Ascending aorta (tissue), 2 donors: ENCODE results near the gene LBP. TPM values are rescaled to one million over a fixed set of nuclear protein-coding genes. Genes with fewer than 3 reads are reported as not detected.
A peak's percentile ranks its signal among the peaks of the same experiment; 100 is the strongest.

Experiments used
- DNase-seq, 2 donors: peaks; one replicate each; pipeline ENCODE4 v3.0.0-alpha.2; 2019; ENCODE audit warnings: low spot score in 2 of 2
- H3K27ac ChIP-seq, 2 donors: fragments of 200-600 bp; sonication (generic); one replicate each; pipeline ENCODE4 v1.5.1; 2016 to 2017; ENCODE audit warnings: mild to moderate bottlenecking in 1 of 2
- H3K27me3 ChIP-seq: fragments of 200-600 bp; sonication (generic); one replicate; pipeline ENCODE4 v1.5.1; 2017
- H3K36me3 ChIP-seq, 2 donors: fragments of 200-600 bp; sonication (generic); one replicate each; pipeline ENCODE4 v1.5.1; 2016
- H3K4me1 ChIP-seq, 2 donors: fragments of 200-600 bp; sonication (generic); one replicate each; pipeline ENCODE4 v1.5.1; 2016 to 2017; ENCODE audit warnings: mild to moderate bottlenecking in 1 of 2
- H3K4me3 ChIP-seq, 2 donors: fragments of 200-600 bp; sonication (generic); one replicate each; pipeline ENCODE4 v1.5.1; 2016 to 2017; ENCODE audit warnings: mild to moderate bottlenecking in 1 of 2
- H3K9me3 ChIP-seq, 2 donors: fragments of 200-600 bp; sonication (generic); one replicate each; pipeline ENCODE4 v1.5.1; 2016
- CTCF ChIP-seq, 3 experiments: fragments of 200-600 bp in 2 of 3; fragments of 450-650 bp in 1 of 3; sonication (generic) in 2 of 3; IDR thresholded peaks; one replicate each; pipeline ENCODE4 v1.5.1; 2016 to 2019; ENCODE audit warnings: antibody characterized with exemption in 3 of 3, mild to moderate bottlenecking in 1 of 3, moderate library complexity in 1 of 3
- intact Hi-C: fragments of 100-400 bp; cut with DNase I; formaldehyde crosslinking; loops from one replicate; pipeline ENCODE4 v1.15.1; 2023
- total RNA-seq: library from RNA; depleted of rRNA; stranded (reverse); fragments of >200 nt; gene quantifications from one replicate; pipeline ENCODE4 v1.1.0, GENCODE V29; 2016

LBP gene, protein sequence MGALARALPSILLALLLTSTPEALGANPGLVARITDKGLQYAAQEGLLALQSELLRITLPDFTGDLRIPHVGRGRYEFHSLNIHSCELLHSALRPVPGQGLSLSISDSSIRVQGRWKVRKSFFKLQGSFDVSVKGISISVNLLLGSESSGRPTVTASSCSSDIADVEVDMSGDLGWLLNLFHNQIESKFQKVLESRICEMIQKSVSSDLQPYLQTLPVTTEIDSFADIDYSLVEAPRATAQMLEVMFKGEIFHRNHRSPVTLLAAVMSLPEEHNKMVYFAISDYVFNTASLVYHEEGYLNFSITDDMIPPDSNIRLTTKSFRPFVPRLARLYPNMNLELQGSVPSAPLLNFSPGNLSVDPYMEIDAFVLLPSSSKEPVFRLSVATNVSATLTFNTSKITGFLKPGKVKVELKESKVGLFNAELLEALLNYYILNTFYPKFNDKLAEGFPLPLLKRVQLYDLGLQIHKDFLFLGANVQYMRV
- 18.8 TPM for total RNA-seq

DNA sequence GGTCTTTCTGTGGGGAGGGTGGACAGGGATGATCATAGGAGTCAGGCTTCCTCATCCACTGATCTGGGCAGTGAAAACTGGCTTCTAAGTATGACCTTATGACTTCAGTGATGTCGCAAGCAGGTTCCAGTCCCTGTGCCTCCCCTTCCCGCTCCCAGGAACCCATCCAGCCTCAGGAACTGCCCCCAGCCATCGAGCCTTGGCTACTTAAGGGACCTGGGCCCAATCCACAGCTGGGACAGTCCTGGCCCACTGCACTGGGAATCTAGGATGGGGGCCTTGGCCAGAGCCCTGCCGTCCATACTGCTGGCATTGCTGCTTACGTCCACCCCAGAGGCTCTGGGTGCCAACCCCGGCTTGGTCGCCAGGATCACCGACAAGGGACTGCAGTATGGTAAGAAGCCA lies at the start of gene LBP:
TSS of gene LBP (plus strand) at position 236 of the 405 bp plus-strand sequence. CDS start at position 271, 35 bp downstream.
- no peaks in the 10 kb centered on the region for H3K4me1 ChIP-seq
- DNase-seq, result no peak
- H3K36me3 ChIP-seq, result no peaks in the 10 kb centered on the region
- no peaks in the 10 kb centered on the region for H3K27me3 ChIP-seq
- intact Hi-C loops, result no loop called here
- TF ChIP-seq CTCF (IDR thresholded peaks at IDR 0.05), result no peak
- H3K27ac ChIP-seq, result no peak within 1 kb of the TSS
- no peak within 1 kb of the TSS for H3K4me3 ChIP-seq
- H3K9me3 ChIP-seq, result no peaks in the 10 kb centered on the region

DNA sequence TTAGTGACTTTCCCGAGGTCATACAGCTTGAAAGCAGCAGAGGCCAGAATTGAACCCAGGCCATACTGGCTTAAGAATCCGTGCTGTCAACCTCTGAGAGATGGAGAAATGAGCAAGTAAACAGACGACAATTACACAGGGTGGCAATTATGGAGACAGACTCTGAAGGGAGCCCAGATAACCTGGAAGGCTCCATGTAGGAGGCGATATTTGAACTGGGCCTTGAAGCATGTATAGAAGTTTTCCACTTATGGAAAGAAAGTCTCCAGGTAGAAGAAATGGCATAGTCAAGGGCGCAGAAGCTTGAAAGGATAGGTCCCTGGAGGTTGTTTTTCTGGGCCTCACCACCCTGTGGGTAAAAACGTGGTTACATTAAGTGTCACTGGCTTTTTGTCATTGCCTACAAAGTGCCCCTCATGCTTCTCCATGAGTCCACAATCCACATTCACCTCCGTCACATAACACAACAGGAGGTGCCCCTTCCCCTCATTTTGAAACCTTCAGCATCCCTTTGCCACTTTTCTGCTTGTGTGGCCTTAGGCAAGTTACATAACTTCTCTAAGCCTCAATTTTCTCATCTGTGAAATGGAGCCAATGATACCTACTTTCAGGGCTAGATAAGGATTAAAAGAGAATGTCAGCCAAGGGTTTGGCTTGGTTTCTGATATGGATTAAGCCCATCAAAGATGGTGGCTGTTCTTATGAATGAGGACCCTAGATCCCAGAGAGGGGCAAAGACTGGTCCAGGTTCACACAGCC lies 48.2 kb upstream of the LBP start:
- peaks cover 5 to 10% of the 10 kb centered on the region in 2 donors for H3K4me1 ChIP-seq
- no peak for TF ChIP-seq CTCF (IDR thresholded peaks at IDR 0.05)
- intact Hi-C loops, result loop anchor here (5.0 to 10.0 kb wide), 2 partner anchors 51 to 243 kb away; no protein-coding TSS in a partner anchor
- no peaks in the 10 kb centered on the region for H3K36me3 ChIP-seq
- peak overlapping the region in 1 of 2 donors; percentile 29 for H3K4me3 ChIP-seq
- peak overlapping the region; percentile 84 to 88 for H3K27ac ChIP-seq
- H3K27me3 ChIP-seq, result no peaks in the 10 kb centered on the region
- no peak for DNase-seq
- no peaks in the 10 kb centered on the region for H3K9me3 ChIP-seq

- intact Hi-C loops, result loop anchor here (5.0 to 10.0 kb wide), 2 partner anchors 52 to 244 kb away; no protein-coding TSS in a partner anchor
- peak overlapping the region; percentile 84 to 88 for H3K27ac ChIP-seq
- H3K27me3 ChIP-seq, result no peaks in the 10 kb centered on the region
- no peaks in the 10 kb centered on the region for H3K9me3 ChIP-seq
- H3K36me3 ChIP-seq, result no peaks in the 10 kb centered on the region
- DNase-seq, result peak; percentile 60 to 93
- H3K4me1 ChIP-seq, result peaks cover 5 to 10% of the 10 kb centered on the region in 2 donors
- H3K4me3 ChIP-seq, result peak overlapping the region in 1 of 2 donors; percentile 29
- no peak for TF ChIP-seq CTCF (IDR thresholded peaks at IDR 0.05)
These were observed 47.5 kb upstream of the LBP start for GRCh38 chr20:38298768-38299288.

- TF ChIP-seq CTCF (IDR thresholded peaks at IDR 0.05), result no peak
- intact Hi-C loops, result loop anchor here (5.0 to 10.0 kb wide), 2 partner anchors 53 to 245 kb away; no protein-coding TSS in a partner anchor
- no peaks in the 10 kb centered on the region for H3K27me3 ChIP-seq
- no peaks in the 10 kb centered on the region for H3K9me3 ChIP-seq
- H3K36me3 ChIP-seq, result no peaks in the 10 kb centered on the region
- peak overlapping the region; percentile 25 to 88 for H3K27ac ChIP-seq
- H3K4me3 ChIP-seq, result no peak overlapping the region
- H3K4me1 ChIP-seq, result peaks cover 5 to 10% of the 10 kb centered on the region in 2 donors
- no peak for DNase-seq
These were observed 46.3 kb upstream of the LBP start for GRCh38 chr20:38299963-38300362.

DNA sequence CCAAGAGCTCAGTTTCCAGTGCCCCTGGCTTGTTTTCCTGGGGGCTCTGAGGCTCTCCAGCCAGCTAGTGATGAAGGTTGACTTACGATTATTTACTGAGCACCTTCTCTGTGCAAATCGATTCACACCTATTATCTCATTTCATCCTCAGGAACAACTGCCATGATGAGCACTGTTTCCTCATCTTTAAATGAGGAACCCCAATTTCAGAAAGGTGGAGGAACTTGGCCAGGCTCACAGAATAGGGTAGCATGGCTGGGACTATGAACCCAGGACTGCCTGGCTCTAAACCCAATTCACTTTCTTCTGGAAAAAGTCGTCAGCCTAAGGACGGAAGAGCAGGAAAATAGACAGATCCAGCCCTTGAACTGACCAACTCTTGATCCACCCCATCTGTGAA lies 45.8 kb upstream of the LBP start:
- intact Hi-C loops, result no loop called here

More for the DNA sequence above, 45.8 kb upstream of the LBP start:
- H3K27me3 ChIP-seq, result no peaks in the 10 kb centered on the region
- peak overlapping the region in 1 of 2 donors; percentile 25 for H3K27ac ChIP-seq
- no peaks in the 10 kb centered on the region for H3K9me3 ChIP-seq
- no peak for TF ChIP-seq CTCF (IDR thresholded peaks at IDR 0.05)
- H3K4me3 ChIP-seq, result no peak overlapping the region
- DNase-seq, result no peak
- no peaks in the 10 kb centered on the region for H3K36me3 ChIP-seq
- peaks cover 5 to 10% of the 10 kb centered on the region in 2 donors for H3K4me1 ChIP-seq
